GM20000 (cell line): ENCODE measurements around the gene UNC13D.
A peak's percentile ranks its signal among the peaks of the same experiment; 100 is the strongest.

Experiments used
- DNase-seq: peaks from one replicate; pipeline ENCODE4 v3.0.0; 2012; ENCODE audit warnings: low spot score
- TF ChIP-seq, protein P1 (sequence below): IDR thresholded peaks from 2 replicates; pipeline ENCODE4 v1.5.1; 2012; ENCODE audit warnings: mild to moderate bottlenecking, control low read depth; ENCODE audit errors: extremely low read depth, missing control alignments

Gene UNC13D

DNA sequence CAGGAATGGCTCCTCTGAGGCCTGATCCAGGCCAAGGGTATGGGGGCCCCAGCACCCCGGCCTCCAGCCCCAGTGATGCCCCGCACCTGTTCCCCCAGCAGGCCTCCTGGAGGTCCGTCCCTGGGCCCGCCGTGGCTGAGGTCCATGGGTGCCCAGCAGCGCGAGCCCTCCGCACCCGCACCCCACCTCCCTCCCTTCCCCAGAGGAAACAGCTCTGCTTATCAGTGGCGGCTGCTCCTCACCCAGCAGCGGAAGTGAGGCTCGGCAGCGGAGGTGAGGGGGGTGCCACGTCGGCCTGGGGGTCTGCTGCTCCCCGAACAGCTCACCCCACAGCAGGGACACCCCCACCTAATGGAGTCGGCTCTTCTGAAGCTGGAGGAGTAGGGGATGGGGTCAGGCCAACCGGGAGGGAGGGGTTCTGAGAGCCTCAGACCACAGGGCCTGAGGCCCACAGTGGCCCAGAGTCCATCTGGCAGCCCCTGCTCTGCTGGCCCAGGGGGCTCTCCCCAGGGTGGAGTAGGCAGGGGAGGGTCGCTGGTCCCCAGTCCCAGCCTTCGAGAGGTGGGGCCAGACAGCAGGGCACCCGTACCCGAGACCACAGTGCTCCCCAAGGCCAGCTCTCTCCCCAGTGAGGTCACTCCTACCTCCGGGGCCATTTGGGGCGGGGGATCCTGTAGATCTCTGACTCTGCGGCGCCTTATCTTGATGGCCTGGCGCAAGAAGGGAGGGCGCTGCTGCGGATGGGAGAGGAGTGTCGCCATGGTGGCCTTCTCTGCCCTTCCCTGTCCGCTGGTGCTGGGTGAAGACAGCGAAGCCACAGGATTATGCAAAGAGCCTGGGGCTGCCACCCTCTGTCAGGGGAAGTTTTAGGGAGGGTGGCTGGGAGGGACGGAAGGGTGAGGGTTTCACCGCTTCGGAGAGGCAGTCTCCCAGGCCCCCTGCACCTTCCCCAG, at the start of gene UNC13D:
Gene UNC13D (minus strand): TSS at position 828 of the 953 bp plus-strand sequence. CDS start 67 bp downstream, at position 761.
- DNase-seq, result peak; percentile 81
- TF ChIP-seq, protein P1, sequence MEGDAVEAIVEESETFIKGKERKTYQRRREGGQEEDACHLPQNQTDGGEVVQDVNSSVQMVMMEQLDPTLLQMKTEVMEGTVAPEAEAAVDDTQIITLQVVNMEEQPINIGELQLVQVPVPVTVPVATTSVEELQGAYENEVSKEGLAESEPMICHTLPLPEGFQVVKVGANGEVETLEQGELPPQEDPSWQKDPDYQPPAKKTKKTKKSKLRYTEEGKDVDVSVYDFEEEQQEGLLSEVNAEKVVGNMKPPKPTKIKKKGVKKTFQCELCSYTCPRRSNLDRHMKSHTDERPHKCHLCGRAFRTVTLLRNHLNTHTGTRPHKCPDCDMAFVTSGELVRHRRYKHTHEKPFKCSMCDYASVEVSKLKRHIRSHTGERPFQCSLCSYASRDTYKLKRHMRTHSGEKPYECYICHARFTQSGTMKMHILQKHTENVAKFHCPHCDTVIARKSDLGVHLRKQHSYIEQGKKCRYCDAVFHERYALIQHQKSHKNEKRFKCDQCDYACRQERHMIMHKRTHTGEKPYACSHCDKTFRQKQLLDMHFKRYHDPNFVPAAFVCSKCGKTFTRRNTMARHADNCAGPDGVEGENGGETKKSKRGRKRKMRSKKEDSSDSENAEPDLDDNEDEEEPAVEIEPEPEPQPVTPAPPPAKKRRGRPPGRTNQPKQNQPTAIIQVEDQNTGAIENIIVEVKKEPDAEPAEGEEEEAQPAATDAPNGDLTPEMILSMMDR, result no peak

DNA sequence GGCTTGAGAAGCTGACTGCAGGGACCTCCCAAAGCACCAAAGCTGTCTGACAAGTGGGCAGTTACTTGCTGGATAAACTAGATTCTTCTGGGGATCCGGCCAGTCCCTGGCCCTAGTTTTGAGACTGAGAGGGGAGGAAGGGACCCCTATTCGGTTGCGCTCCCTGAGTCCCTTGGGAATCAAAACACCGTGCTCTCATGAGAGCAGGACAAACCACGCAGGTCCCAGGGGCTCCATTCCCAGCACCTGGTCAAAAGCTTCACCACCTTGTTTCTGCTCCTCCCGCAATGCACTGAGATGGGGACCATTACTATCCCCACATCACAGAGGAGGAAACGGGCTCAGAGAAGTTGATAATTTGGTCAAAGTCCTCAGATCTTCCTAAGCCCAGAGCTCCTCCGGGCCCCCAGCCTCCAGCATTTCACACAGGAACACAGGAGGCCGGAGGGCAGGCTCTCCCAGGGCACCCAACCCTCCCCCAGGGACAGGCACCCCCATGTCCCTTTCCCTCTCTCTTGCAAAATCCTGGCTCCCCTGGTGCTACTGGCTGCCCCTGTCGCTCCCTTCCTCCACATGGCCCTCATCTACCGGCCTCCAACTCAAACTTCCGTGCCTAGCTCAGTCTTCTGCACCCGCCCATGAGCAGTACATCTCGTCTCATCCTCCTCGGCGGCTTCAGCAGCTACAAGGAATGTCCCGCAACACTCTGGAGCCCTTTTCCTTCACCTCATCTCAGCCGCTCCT, 49.3 kb upstream of the UNC13D start:
- TF ChIP-seq, protein P1, result no peak
- no peak for DNase-seq

DNA sequence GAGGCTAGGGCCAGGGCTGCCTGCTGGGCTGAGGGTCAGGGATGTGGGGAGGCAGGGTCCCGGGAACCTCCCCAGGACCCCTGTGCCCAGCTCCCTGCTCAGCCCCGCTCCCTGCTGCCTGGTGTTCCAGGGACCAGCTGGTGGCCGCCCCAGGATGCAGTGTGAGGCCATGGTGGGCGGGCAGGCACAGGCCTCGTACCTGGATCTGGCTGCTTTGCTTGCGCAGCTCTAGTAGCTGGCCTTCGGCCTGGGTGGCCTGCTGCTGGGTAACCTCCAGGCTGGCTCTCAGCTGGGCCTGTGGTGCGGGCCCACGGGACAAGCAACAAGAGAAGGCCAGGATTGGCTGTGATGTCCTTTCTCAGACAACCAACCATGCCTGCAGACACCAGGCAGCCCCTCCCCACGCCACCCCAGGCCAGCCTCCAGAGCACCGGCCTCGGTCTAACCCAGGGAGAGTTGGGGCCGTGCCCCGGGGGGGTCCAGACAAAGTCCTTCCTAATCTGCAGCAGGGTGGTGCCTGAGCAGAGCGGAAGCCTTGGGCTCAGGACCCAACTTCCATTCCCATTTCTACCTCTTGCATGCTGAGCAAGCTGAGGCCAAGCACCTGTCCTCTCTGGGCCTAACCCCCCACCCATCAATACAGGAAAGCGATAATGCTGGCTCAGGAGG, 48.5 kb upstream of the UNC13D start:
- TF ChIP-seq, protein P1, result no peak
- DNase-seq, result no peak

DNA sequence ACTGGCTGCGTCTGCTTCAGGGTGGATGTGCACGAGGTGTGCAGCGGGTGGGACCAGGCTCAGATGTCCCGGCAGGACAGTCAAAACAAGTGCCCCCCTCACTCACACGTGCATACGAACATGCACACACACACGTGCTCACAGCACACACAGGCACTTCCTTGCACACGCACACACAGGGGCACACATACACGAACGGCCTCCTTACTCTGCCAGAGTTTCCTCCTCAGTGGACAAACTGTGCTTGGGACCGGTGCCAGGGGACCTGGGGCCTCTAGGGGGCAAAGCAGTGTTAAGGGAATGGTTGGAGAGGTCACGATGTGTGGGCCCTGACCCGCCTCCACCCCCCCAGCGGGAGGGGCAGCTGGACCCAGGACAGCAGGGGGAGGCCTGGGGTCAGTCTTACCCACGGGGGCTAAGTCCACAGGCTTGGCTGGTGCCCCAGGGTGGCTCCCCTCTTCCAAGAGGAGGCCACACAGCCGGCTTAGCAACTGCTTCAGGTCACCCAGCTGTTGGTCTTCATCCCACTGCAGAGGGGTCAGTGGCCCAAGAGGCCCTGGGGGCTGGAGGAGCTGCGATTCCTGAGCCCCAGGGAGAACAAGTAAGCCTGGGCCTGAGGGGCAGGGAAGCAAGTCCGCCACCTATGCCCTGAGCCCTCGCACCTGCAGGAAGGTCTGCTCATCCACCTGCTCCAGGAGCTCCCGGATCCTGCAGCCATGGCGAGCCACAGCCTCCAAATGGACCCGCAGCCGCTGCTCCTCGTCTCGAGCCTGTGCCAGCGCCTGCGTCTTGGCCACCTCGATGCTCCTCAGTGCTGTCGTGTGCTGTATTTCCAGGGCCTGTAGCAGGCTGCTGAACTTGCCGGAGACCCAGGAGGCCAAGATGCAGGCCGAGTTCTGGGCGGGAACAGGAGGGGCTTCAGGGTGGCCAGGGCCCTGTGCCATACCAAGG, 47.7 kb upstream of the UNC13D start:
- TF ChIP-seq, protein P1, result no peak
- DNase-seq, result no peak

DNA sequence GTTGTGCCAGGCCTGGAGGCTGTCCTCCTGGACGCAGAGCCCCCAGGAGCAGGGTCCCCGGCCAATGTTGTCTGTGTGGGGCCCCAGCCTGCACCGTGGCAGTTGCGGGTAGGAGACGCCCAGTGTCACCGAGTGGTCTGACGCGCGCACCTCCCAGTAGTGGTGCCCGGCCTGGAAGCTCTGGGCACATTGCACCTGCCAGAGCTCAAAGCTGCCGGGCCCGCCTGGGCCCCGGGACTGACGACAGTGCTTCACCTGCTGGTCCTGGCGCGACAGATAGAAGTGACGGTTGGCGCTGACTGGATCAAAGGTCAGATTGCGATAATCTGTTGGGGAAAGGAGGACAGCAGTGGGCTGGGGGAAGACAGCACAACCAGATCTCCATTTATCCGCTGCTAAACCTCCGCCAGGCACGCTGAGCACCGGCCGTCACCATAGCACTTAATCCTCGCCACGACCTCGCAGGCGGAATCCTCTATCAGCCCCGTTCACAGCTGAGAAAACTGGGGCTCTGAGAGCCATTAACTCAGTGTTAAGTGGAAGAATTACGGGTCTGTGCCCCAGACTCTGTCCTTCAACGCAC, 46.9 kb upstream of the UNC13D start:
- TF ChIP-seq, protein P1, result no peak
- no peak for DNase-seq

DNA sequence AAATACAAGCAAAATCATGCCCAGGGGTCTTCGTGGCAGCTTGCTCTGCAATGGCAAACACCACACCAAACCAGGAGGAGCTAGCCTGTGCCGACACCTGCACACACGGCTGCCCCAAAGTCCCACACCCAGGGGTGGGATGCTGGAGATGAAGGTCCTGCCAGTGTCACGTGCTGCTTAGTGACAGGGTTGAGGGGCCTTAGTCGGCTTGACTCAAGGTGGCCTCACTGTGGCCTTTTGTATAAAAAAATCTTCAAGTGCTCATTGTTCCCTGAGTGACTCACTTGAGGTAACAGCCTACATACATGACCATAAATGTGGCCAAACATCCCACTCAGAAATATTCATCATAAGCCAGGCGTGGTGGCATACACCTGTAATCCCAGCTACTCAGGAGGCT, 45.2 kb upstream of the UNC13D start:
- no peak for DNase-seq
- TF ChIP-seq, protein P1, result no peak
